ENCODE results near the gene TBPL2. TPM values are rescaled to one million over a fixed set of nuclear protein-coding genes. Genes with fewer than 3 reads are reported as not detected.

Gene TBPL2
- total RNA-seq, 1 donor from 2014 or later: not detected

- H3K27ac Mint-ChIP-seq (ENCODE audit: unreplicated experiment): no peak overlapping the region
- TF ChIP-seq, protein P1, sequence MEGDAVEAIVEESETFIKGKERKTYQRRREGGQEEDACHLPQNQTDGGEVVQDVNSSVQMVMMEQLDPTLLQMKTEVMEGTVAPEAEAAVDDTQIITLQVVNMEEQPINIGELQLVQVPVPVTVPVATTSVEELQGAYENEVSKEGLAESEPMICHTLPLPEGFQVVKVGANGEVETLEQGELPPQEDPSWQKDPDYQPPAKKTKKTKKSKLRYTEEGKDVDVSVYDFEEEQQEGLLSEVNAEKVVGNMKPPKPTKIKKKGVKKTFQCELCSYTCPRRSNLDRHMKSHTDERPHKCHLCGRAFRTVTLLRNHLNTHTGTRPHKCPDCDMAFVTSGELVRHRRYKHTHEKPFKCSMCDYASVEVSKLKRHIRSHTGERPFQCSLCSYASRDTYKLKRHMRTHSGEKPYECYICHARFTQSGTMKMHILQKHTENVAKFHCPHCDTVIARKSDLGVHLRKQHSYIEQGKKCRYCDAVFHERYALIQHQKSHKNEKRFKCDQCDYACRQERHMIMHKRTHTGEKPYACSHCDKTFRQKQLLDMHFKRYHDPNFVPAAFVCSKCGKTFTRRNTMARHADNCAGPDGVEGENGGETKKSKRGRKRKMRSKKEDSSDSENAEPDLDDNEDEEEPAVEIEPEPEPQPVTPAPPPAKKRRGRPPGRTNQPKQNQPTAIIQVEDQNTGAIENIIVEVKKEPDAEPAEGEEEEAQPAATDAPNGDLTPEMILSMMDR (IDR thresholded peaks at IDR 0.05): no peak
- H3K27me3 Mint-ChIP-seq (ENCODE audit: low read depth): no peaks in the 10 kb centered on the region
- no peaks in the 10 kb centered on the region for H3K9me3 Mint-ChIP-seq (ENCODE audit: low read depth)
- H3K4me1 Mint-ChIP-seq (ENCODE audit: low read depth): peaks cover 34% of the 10 kb centered on the region
- no peak for DNase-seq (ENCODE audit: low spot score)
- H3K36me3 Mint-ChIP-seq (ENCODE audit: low read depth): no peaks in the 10 kb centered on the region
- no peak overlapping the region for H3K4me3 Mint-ChIP-seq (ENCODE audit: unreplicated experiment)
Measured at GRCh38 chr14:55454264-55455002, 14.0 kb upstream of the TBPL2 start.

DNA sequence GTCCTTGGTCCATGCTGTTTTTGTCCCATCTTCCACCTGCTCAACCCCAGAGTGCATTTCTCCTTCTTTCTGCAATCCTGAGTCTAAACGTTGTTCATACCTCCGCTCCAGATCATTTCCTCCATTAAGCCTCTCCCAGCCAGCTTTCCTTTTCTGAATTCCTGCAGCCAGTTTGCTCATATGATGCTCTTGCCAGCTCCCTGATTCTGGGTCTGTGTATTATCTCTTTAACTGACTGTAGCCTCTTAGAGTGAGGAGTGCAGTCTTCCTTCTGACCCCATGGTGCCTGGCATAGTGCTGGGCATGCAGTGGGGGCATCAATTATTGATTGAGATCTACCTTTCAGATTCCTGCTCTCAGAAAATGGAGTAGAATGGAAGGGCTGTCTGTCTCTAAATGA lies 11.5 kb upstream of the TBPL2 start:
- Mint-ChIP-seq H3K4me1 (ENCODE audit: low read depth) (peaks cover 44% of the 10 kb centered on the region), H3K4me3 (ENCODE audit: unreplicated experiment) (no peak overlapping the region), H3K27me3 (ENCODE audit: low read depth) (no peaks in the 10 kb centered on the region), H3K9me3 (ENCODE audit: low read depth) (no peaks in the 10 kb centered on the region), H3K27ac (ENCODE audit: unreplicated experiment) (no peak overlapping the region), H3K36me3 (ENCODE audit: low read depth) (no peaks in the 10 kb centered on the region)
- DNase-seq (ENCODE audit: low spot score): no peak
- TF ChIP-seq, protein P1 (IDR thresholded peaks at IDR 0.05): no peak

- H3K27me3 Mint-ChIP-seq (ENCODE audit: low read depth): no peaks in the 10 kb centered on the region
- H3K4me1 Mint-ChIP-seq (ENCODE audit: low read depth): peaks cover 49% of the 10 kb centered on the region
- TF ChIP-seq, protein P1 (IDR thresholded peaks at IDR 0.05): no peak
- H3K9me3 Mint-ChIP-seq (ENCODE audit: low read depth): no peaks in the 10 kb centered on the region
- no peak overlapping the region for H3K27ac Mint-ChIP-seq (ENCODE audit: unreplicated experiment)
- DNase-seq (ENCODE audit: low spot score): no peak
- H3K36me3 Mint-ChIP-seq (ENCODE audit: low read depth): no peaks in the 10 kb centered on the region
- no peak overlapping the region for H3K4me3 Mint-ChIP-seq (ENCODE audit: unreplicated experiment)
Measured at GRCh38 chr14:55451398-55451797, 11.0 kb upstream of the TBPL2 start.

GRCh38 chr14:55450987-55451386 lies 10.6 kb upstream of the TBPL2 start:
- Mint-ChIP-seq H3K27me3 (ENCODE audit: low read depth) (no peaks in the 10 kb centered on the region), H3K4me1 (ENCODE audit: low read depth) (peaks cover 54% of the 10 kb centered on the region), H3K9me3 (ENCODE audit: low read depth) (no peaks in the 10 kb centered on the region), H3K4me3 (ENCODE audit: unreplicated experiment) (no peak overlapping the region), H3K27ac (ENCODE audit: unreplicated experiment) (no peak overlapping the region), H3K36me3 (ENCODE audit: low read depth) (no peaks in the 10 kb centered on the region)
- DNase-seq (ENCODE audit: low spot score): no peak
- TF ChIP-seq, protein P1 (IDR thresholded peaks at IDR 0.05): no peak

GRCh38 chr14:55450539-55450938 lies 10.1 kb upstream of the TBPL2 start:
- H3K9me3 Mint-ChIP-seq (ENCODE audit: low read depth): no peaks in the 10 kb centered on the region
- no peak for DNase-seq (ENCODE audit: low spot score)
- H3K4me1 Mint-ChIP-seq (ENCODE audit: low read depth): peaks cover 54% of the 10 kb centered on the region
- TF ChIP-seq, protein P1 (IDR thresholded peaks at IDR 0.05): no peak
- H3K27me3 Mint-ChIP-seq (ENCODE audit: low read depth): no peaks in the 10 kb centered on the region
- no peak overlapping the region for H3K4me3 Mint-ChIP-seq (ENCODE audit: unreplicated experiment)
- no peak overlapping the region for H3K27ac Mint-ChIP-seq (ENCODE audit: unreplicated experiment)
- H3K36me3 Mint-ChIP-seq (ENCODE audit: low read depth): no peaks in the 10 kb centered on the region
